HL-60 (cell line): ENCODE results near the gene PIK3CD.

Experiments
- DNase-seq, 2 experiments: peaks; one replicate each; pipeline ENCODE4 v3.0.0-alpha.2; 2010 to 2020; ENCODE audit warnings: low read depth in 1 of 2, low spot score in 1 of 2
- H3K27ac ChIP-seq: fragments of 250-450 bp; sonication (Bioruptor Pico); replicated peaks from 2 replicates; pipeline ENCODE4 v1.5.1; 2020; ENCODE audit warnings: mild to moderate bottlenecking, moderate library complexity
- H3K27me3 ChIP-seq: fragments of 250-450 bp; sonication (Bioruptor Pico); 2 replicates; pipeline ENCODE4 v1.5.1; 2021; ENCODE audit warnings: mild to moderate bottlenecking, moderate library complexity; ENCODE audit not compliant: insufficient read depth, poor library complexity, severe bottlenecking
- H3K4me3 ChIP-seq: replicated peaks from 2 replicates; pipeline ENCODE4 v1.5.1; 2011; ENCODE audit warnings: mild to moderate bottlenecking, control low read depth, low read length; ENCODE audit not compliant: insufficient read depth
- CTCF ChIP-seq: IDR thresholded peaks from one replicate; pipeline ENCODE4 v1.5.1; 2011; ENCODE audit warnings: low read length, control low read depth, inconsistent platforms; ENCODE audit not compliant: insufficient read depth
- GABPA ChIP-seq: IDR thresholded peaks from 2 replicates; pipeline ENCODE4 v1.6.1; 2012; ENCODE audit warnings: low read depth
- POLR2AphosphoS5 ChIP-seq: IDR thresholded peaks from 2 replicates; pipeline ENCODE4 v1.6.1; 2012; ENCODE audit warnings: low read depth
- REST ChIP-seq: IDR thresholded peaks from 2 replicates; pipeline ENCODE4 v1.6.1; 2012; ENCODE audit warnings: low read depth; ENCODE audit not compliant: insufficient replicate concordance
- SPI1 ChIP-seq: IDR thresholded peaks from 2 replicates; pipeline ENCODE4 v1.6.1; 2012; ENCODE audit warnings: low read depth, mild to moderate bottlenecking, borderline replicate concordance

PIK3CD gene

GRCh38 chr1:9776685-9777084 lies 125.2 kb downstream of the PIK3CD start:
- no peak for DNase-seq
- Histone ChIP-seq H3K27ac (no peak overlapping the region), H3K4me3 (no peak overlapping the region), H3K27me3 (no peaks in the 10 kb centered on the region)
- TF ChIP-seq CTCF (no peak), REST (no peak), SPI1 (no peak), GABPA (no peak), POLR2AphosphoS5 (no peak)
